ENCODE data around the gene MTHFD2.
"Not testable (repeated sequence)": the region's sequence is repeated elsewhere in the genome, so short reads cannot be mapped to it uniquely, and the experiment has no call there.

MTHFD2 gene

GRCh38 chr2:74186038-74186437, 12.4 kb upstream of the MTHFD2 start:
- DNase-seq (ENCODE audit: extremely low read depth, low read depth) = no peak

GRCh38 chr2:74186706-74187105, 11.7 kb upstream of the MTHFD2 start:
- not testable (repeated sequence) for DNase-seq (ENCODE audit: extremely low read depth, low read depth)

More at GRCh38 chr2:74186038-74186437, 12.4 kb upstream of the MTHFD2 start:
- no peak for TF ChIP-seq CTCF (IDR thresholded peaks at IDR 0.05; ENCODE audit: low read depth, low read length)

- no peak for DNase-seq (ENCODE audit: extremely low read depth, low read depth)
- no peak for TF ChIP-seq CTCF (IDR thresholded peaks at IDR 0.05; ENCODE audit: low read depth, low read length)
Observed at GRCh38 chr2:74188018-74188601, 10.3 kb upstream of the MTHFD2 start.

GRCh38 chr2:74188696-74189095, 9.7 kb upstream of the MTHFD2 start:
- DNase-seq (ENCODE audit: extremely low read depth, low read depth) = no peak
- TF ChIP-seq CTCF (IDR thresholded peaks at IDR 0.05; ENCODE audit: low read depth, low read length) = no peak

- no peak for DNase-seq (ENCODE audit: extremely low read depth, low read depth)
- TF ChIP-seq CTCF (IDR thresholded peaks at IDR 0.05; ENCODE audit: low read depth, low read length) = no peak
Observed at GRCh38 chr2:74191596-74192380, 6.6 kb upstream of the MTHFD2 start.

GRCh38 chr2:74194799-74195198, 3.6 kb upstream of the MTHFD2 start:
- DNase-seq (ENCODE audit: extremely low read depth, low read depth) = no peak
- TF ChIP-seq CTCF (IDR thresholded peaks at IDR 0.05; ENCODE audit: low read depth, low read length) = no peak

- DNase-seq (ENCODE audit: extremely low read depth, low read depth) = no peak
- no peak for TF ChIP-seq CTCF (IDR thresholded peaks at IDR 0.05; ENCODE audit: low read depth, low read length)
Observed at GRCh38 chr2:74197049-74197448, 1.4 kb upstream of the MTHFD2 start.

Data from AG09319 (cell line).